CD4-positive, alpha-beta T cell treated with Interleukin-6 for 4 hours (primary cell): ENCODE data around the gene PGAM1.
"Not testable (repeated sequence)": the region's sequence is repeated elsewhere in the genome, so short reads cannot be mapped to it uniquely, and the experiment has no call there.

ENCODE experiments used
- DNase-seq: peaks from one replicate; pipeline ENCODE4 v3.0.0-alpha.2; 2020; ENCODE audit warnings: mixed read lengths

The PGAM1 gene

GRCh38 chr10:97459933-97460332 is 33.9 kb downstream of the PGAM1 start:
- no peak for DNase-seq

- no peak for DNase-seq
Observed at GRCh38 chr10:97462309-97462708, 36.3 kb downstream of the PGAM1 start.

DNA sequence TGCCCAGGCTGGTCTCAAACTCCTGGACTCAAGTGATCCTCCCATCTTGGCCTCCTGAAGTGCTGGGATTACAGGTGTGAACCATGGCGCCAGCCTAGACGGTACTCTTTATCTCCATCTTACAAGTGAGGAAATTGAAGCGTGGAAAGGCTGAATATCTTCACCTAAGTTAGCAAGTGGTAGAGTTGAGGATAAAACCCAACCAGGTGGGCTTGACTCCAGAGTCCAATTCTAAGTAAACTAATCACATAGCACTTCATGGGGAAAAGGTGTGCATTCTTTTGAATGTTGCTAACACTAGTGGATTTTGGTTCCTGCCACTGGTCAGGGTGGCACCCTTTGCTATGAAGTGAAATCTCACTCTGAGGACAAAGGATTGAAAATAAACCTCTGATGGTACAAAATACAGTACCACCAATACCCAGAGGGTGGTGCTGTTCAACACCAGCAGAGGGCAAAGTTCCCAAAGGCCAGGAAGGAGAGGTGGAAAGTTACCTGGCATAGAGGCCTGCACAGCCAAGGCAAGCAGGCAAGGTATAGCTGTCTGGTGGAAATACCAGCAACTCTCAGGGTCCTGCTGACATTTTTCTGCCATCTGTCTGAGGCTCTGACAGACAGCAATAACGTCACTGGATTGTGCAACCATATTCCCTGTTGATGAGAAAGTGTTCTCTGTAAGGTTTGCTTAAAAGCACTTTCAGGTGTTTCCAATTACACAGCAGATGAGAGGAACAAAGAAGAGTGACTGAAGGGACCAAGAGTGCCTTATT is 37.6 kb downstream of the PGAM1 start:
- DNase-seq: peak; percentile 52

DNA sequence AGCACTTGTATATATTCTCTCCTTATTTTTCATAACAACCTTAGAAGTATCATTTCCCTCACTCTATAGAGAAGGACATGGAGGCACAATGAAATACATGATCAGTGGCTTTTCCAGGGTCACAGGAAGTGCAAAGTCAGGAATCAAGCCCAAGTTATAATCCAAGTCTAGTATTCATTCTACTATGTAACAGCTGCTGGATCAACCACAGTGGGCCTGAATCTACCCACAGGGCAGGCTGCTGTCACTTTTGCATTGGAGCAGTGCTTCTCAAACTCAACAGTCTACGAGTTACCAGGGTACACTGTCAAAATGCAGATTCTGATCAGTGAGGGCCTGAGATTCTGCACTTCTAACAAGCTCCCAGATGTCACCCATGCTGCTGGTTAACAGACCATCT is 38.2 kb downstream of the PGAM1 start:
- DNase-seq: no peak

DNA sequence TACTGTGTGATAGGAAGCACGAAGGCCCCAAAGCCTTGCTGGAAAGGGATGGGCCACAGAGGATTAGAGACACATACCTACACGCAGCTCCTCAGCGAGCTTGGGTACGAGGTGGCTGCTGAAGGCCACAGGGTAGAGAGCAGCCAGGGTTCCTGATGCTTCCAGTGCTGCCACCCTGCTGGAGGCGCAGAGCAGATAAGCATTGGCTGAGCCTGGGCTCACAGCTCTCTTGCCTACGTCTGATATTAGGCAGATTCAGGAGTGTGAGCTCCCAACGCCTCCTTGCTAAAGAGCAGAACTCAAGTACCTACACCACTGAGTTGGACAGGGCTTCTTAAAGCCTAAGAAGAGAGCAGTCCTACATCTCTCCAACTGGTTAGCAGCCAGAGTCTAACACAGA is 40.0 kb downstream of the PGAM1 start:
- no peak for DNase-seq

GRCh38 chr10:97466755-97467154 is 40.8 kb downstream of the PGAM1 start:
- DNase-seq: no peak

GRCh38 chr10:97468162-97468561 is 42.2 kb downstream of the PGAM1 start:
- no peak for DNase-seq

DNA sequence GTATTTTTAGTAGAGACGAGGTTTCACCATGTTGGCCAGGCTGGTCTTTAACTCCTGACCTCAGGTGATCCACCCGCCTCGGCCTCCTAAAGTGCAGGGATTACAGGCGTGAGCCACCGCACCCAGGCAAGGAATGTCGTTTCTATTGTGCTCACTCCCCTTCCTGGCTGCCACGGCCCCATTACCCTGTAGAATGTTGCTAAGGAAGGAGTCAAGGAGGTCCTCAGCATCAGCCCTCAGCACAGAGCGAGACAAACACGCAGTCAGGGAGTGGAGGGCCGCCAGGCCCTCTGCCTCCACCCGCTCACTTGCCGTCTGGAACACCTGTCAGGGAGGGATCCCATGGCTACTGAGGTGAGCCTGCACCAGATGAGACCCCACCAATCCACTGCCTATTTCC is 42.8 kb downstream of the PGAM1 start:
- DNase-seq: not testable (repeated sequence)

- DNase-seq: no peak
Observed at GRCh38 chr10:97474918-97475317, 48.9 kb downstream of the PGAM1 start.

GRCh38 chr10:97475936-97476594 is 50.1 kb downstream of the PGAM1 start:
- DNase-seq: no peak

- DNase-seq: not testable (repeated sequence)
Observed at GRCh38 chr10:97479410-97479809, 53.4 kb downstream of the PGAM1 start.

DNA sequence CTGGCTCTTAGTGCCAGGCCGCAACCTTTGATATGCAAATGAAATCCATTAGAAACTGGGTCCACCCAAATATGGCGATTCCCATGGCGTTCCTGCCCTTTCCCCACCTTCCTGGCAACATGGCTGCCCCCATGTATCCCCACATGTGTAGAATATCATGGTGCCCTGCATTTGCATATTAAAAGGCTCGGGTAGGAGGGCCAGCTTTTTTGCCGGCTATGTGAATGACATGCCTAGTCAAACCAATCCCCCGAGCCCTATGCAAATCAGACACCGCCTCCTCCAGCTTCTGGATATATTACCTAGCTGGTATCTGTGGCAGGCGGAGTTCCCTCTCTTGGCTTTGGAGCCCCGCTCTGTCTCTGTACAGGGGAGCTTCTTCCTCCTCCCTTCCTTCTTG is 53.9 kb downstream of the PGAM1 start:
- DNase-seq: no peak

GRCh38 chr10:97481071-97481470 is 55.1 kb downstream of the PGAM1 start:
- no peak for DNase-seq

- DNase-seq: no peak
Observed at GRCh38 chr10:97482381-97482780, 56.4 kb downstream of the PGAM1 start.
